Measurements from ENCODE around the gene SPACA9. TPM values are rescaled to one million over a fixed set of nuclear protein-coding genes. Genes with fewer than 3 reads are reported as not detected.

The SPACA9 gene
- 7.8 TPM for polyA plus RNA-seq (ENCODE audit: insufficient read length)
- long read RNA-seq, donor 1, transcript SPACA9-203 (4 exons, 2,536 nt): major isoform, 5 of 7 reads
- long read RNA-seq, donor 1, partial matches to known transcripts: 0 of 7 reads
- long read RNA-seq, donor 1, other reads (novel, unspliced or antisense): 0 of 7 reads
- long read RNA-seq, donor 2, partial matches to known transcripts: 0 of 2 reads
- long read RNA-seq, donor 2, other reads (novel, unspliced or antisense): 0 of 2 reads
- long read RNA-seq, donor 3, partial matches to known transcripts: 0 of 4 reads
- long read RNA-seq, donor 3, other reads (novel, unspliced or antisense): 0 of 4 reads
- long read RNA-seq, donor 4, partial matches to known transcripts: 0 of 1 reads
- long read RNA-seq, donor 4, other reads (novel, unspliced or antisense): 0 of 1 reads
- long read RNA-seq, donor 5, partial matches to known transcripts: 0 of 1 reads
- long read RNA-seq, donor 5, other reads (novel, unspliced or antisense): 0 of 1 reads
- long read RNA-seq, donor 6, partial matches to known transcripts: 0 of 3 reads
- long read RNA-seq, donor 6, other reads (novel, unspliced or antisense): 0 of 3 reads
- long read RNA-seq, donor 7, partial matches to known transcripts: 57 of 61 reads
- long read RNA-seq, donor 7, other reads (novel, unspliced or antisense): 0 of 61 reads
- long read RNA-seq, donor 8, partial matches to known transcripts: 0 of 3 reads
- long read RNA-seq, donor 8, other reads (novel, unspliced or antisense): 0 of 3 reads

DNA sequence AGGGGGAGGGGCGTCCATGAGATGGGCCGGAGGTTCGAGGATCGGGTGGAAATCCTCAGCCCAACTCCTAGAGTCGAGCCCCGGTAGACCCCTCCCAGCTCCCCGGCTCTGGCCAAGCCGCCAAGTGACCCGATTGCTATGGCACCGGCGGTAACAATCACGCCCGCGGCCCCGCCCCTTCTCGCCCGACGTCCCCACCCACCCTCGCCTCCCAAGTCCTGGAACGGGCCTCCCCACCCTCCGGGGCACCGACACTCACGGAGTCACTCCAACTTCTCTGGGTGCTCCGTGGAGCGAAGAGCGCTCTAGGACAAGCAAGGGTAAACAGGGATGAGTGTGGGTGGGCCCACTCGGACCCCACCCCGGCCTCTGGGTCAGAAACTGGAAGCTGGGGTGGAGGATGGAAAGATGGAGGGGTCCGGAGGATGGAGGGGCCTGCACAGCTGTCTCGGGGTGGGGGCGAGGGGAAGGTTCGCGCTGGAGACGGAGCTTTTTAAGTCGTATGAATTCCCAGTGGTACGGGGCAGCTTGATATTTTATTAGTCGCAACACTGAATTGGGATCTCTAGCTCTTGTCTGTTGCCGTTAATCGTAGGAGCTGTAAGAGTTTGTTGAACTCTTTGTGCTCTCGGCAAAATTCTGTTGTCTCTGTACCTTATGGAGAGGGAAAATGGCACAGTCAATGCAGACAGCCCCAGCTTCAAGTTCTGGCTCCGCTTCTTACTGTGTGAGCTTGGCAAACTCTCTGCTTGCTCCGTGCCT, at the start of gene SPACA9:
Gene SPACA9 (plus strand): TSS at position 204 of the 762 bp plus-strand sequence. CDS start 5,050 bp downstream, outside the sequence.
- DNase-seq: peak; percentile 61

DNA sequence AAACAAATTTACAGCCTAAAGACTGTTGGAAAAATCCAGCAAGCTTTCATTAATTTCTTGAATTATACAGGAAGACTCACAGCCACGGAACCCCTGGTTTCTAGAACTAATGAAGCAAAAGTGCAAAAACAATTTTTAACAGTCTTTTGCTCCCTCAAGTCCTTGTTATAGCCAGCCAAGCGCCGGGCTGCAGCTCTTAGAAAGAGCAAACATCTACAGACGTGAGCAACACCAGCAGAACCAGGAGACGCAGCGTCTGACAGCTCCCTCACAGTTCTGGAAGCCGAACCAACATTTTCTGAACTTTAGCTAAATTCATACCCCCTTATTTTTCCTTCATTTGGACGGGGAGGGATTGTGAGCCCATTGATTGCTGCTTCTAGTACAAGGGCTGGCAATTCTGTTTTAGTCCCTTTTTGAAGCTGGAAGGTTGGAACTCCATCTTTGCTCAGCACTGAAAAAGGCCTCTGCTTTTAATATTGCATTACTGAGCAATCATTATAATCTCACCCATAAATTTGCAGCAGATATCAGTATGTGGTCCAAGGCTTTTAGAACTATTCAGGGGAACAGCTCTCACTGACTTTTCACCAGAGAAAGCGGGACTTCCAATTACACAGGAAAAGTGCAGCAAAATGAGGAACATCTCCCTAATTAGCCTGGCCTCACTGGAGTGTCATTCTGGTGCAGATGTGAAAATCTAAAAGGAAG, 46.4 kb upstream of the SPACA9 start:
- no peak for DNase-seq

DNA sequence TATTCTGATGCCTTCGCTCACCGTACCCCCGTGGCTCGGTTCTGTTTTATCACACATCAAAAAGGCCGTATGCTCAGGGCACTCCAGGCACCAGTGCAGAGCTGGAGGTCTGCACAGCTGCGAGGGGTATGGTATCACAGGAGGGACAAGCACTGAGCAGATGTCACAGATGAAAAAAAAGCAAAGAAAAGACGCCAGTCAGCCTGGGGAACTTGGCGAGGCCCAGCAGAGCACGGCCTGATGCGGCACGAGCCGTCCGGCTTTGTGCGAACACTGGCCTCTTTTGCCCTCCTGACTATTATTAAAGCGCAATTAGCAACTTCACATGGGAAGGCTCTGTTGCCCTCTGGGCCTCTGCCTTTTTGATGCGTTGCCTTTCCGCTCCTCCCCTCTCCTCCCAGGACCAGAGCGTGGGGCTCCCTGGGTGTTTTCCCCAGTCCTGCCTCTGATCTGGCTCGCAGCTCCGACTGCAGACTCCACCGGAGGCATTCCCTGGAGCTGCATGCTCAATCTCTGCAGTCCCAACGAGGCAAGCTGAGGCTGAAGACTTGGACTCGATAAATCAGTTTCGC, 45.1 kb upstream of the SPACA9 start:
- DNase-seq: no peak

GRCh38 chr9:132834343-132834742, 44.4 kb upstream of the SPACA9 start:
- no peak for DNase-seq

- DNase-seq: no peak
These were observed 41.0 kb upstream of the SPACA9 start for GRCh38 chr9:132837501-132838286.

DNA sequence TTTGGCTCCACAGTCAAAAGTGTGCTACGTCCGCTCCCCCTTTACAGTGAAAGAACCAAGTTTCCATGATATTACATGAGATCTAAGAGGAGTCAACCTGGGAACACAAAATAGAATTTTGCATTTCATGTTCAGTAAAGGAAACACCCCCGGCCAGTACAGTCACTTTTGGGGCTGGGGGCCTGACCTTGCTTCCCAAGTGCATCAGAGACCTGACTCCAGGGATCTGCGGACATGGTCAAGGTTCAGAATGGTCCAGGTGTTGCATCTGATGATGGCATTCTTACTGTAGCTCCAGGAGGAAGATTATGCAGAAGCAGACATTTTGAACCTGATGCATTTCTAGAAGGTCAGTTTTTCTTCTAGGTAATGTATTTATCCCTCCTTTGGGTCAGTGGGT, 40.4 kb upstream of the SPACA9 start:
- DNase-seq: no peak

DNA sequence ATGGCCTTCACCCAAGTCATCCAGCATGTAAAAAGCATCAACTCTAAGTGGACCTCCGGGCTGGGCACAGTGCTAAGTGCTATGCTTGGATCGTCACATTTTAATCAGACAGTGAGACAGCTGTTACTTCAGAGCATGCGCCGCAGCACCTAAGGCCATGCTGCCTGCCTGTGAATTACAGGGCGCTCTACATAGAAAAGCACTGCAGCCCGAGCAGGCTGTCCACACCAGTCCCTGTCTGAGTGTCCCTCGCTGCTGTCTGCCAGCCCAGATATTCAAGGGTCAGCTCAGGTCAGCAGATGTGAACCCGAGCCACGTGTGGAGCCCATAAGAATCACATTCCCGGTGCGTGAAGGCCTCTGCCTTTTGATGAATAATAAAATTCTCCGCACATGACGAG, 37.7 kb upstream of the SPACA9 start:
- DNase-seq: no peak

GRCh38 chr9:132842124-132843044, 36.3 kb upstream of the SPACA9 start:
- no peak for DNase-seq

DNA sequence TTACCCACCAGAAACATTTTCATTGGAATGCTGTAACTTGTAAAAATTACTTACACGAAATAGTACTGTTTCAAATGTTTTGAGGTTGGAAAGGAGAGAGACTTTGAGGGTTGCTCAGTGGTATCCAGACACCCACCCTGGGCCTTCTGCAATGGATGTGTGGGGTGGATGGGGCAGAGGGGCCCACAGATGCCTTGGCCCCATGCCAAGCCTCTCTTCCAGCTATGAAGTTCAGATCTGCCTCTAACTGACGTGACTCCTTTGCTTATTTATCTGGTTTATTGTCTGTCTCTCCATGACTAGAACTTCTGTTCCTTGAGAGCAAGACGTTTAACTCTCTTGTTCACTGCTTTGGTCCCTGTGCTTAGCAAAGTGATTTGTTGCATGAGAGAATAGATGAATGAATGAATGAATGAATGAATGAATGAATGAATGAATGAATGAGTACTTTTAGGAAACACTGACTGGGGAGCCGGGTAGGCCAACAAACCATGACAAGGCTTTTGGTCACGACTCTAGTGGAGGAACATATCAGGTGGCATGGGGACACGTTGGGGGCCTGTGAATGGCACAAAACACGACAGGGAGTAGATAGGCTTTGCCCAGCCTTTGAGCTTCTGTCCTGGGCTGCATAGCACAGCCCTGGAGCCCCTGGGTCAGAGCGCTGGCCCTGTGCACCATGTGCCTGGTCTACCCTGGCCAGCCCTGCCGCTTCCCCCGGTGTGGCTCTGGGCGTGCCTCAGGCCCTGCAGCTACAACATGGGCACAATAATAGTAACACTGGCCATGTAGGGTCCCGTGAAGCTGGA, 32.4 kb upstream of the SPACA9 start:
- no peak for DNase-seq

DNA sequence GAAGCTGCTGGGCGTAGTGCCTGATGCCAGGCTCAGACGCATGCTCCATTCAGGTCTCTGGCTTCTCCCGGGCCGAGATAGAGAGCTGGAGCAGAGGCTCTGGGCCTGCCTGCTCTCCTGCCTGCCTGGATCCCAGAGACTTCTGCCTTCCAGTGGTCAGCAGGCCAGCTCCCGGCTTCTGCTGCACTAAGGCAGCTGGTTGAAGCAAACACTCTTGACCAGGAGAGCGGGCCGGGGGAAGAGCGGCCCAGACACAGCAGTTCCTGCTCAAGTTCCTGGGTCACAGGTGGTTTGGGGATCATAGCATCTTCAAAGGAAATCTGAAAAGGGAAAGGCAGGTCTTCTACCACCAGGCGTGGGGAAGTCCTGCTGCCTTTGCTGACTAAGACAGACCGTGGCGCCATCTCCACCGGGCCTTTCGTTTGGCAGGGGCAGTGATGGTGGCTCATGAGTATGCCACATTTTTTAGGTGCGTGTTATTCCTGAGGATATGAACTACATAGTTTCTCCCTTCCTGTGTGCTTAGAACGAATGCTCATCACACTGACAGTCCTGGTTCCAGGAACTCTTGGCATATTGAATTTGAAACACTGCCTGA, 31.7 kb upstream of the SPACA9 start:
- no peak for DNase-seq

- DNase-seq: no peak
These were observed 29.5 kb upstream of the SPACA9 start for GRCh38 chr9:132849185-132849706.

- DNase-seq: no peak
These were observed 25.2 kb upstream of the SPACA9 start for GRCh38 chr9:132853482-132853881.

DNA sequence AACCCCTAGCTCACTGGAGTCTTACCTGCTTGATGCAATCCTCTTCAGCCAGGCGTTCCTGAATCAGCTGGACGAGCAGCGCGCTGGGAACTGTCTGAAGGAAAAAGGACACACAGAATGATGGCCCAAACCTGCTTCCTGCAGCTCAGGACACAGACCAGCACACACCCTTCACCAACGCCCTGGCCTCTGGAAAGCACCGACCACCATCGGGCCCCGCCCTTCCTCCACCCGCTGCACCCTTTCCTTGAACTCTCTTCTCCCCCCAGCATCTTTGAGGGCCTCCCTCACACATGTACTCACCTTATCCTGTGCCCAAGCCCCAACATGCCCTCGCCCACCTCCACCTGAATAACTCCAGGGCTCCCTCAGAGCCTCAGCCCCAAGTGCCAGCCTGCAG, 23.9 kb upstream of the SPACA9 start:
- DNase-seq: no peak

- no peak for DNase-seq
These were observed 22.8 kb upstream of the SPACA9 start for GRCh38 chr9:132855904-132856303.

DNA sequence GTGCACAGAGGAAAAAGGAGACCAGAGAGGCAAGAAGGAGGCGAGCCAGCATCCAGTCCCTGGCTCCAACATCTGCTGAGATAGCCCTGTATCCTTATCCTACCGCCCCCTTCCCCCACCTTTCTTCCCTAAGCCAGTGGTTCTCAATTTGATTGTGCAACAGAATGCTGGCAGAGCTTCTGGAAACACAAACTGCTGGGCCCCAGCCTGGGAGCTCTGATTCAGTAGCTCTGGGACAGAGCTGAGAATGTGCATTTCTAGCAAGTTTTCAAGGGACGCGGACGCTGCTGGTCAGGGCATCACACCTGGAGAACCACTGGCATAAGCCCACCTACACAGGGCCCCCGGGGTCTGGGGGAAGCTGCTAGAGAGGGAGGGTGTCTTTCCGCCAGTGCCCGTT, 21.7 kb upstream of the SPACA9 start:
- no peak for DNase-seq

- no peak for DNase-seq
These were observed 20.9 kb upstream of the SPACA9 start for GRCh38 chr9:132857616-132858342.

- no peak for DNase-seq
These were observed 19.9 kb upstream of the SPACA9 start for GRCh38 chr9:132858751-132859150.

Measured in left kidney (tissue), 8 donors.